Endothelial cell of umbilical vein (primary cell): ENCODE data around the gene GFOD1. TPM values are rescaled to one million over a fixed set of nuclear protein-coding genes. Genes with fewer than 3 reads are reported as not detected.

Experiments
- BruUV-seq: library from RNA; stranded (reverse); fragments of 400-500 nt; replicated peaks from 2 replicates; lab custom pipeline; 2021; lab: Mats Ljungman, UMichigan
- CTCF ChIA-PET: fragments of 300-600, 350-600 bp; sonication (Branson Sonifier 250); formaldehyde crosslinking; loops from one replicate; lab custom pipeline; 2021; ENCODE audit warnings: antibody characterized with exemption, inconsistent platforms; lab: Charles Lee
- POLR2A ChIA-PET: fragments of 300-600, 350-600 bp; sonication (Branson Sonifier 250); formaldehyde crosslinking; loops from one replicate; lab custom pipeline; 2021; ENCODE audit warnings: antibody characterized with exemption, inconsistent platforms; lab: Charles Lee
- DNase-seq: peaks from one replicate; pipeline ENCODE4 v3.0.0-alpha.2; 2011; ENCODE audit warnings: low read depth, low spot score
- FAIRE-seq: peaks from 2 replicates; lab custom pipeline; 2011; peaks lifted over from hg19 to GRCh38; lab: Jason Lieb, UNC
- H2AFZ ChIP-seq: 2 replicates; pipeline ENCODE4 v1.6.0; 2012; ENCODE audit warnings: low read depth, low read length, control low read depth, inconsistent platforms
- H3K27ac ChIP-seq: 2 replicates; pipeline ENCODE4 v1.5.1; 2011; ENCODE audit warnings: low read depth, mild to moderate bottlenecking, control low read depth, low read length, moderate library complexity; ENCODE audit not compliant: insufficient read depth
- H3K27me3 ChIP-seq, 2 experiments: 2 replicates each; pipeline versions ENCODE4 v1.6.0 to v1.6.1; 2011; ENCODE audit warnings: low read length in 2 of 2, mixed read lengths in 1 of 2; ENCODE audit not compliant: control insufficient read depth in 2 of 2, insufficient read depth in 2 of 2
- H3K36me3 ChIP-seq, 2 experiments: 2 replicates in 1 of 2; 3 replicates in 1 of 2; pipeline ENCODE4 v1.5.1; 2011; ENCODE audit warnings: low read length in 2 of 2, mild to moderate bottlenecking in 1 of 2, moderate library complexity in 1 of 2; ENCODE audit not compliant: control insufficient read depth in 2 of 2, insufficient read depth in 2 of 2; ENCODE audit errors: extremely low read depth in 1 of 2
- H3K4me1 ChIP-seq: 3 replicates; pipeline ENCODE4 v1.5.1; 2011; ENCODE audit warnings: mild to moderate bottlenecking, low read length; ENCODE audit not compliant: control insufficient read depth, insufficient read depth; ENCODE audit errors: extremely low read depth
- H3K4me2 ChIP-seq: 2 replicates; pipeline ENCODE4 v1.6.1; 2011; ENCODE audit warnings: low read length, control low read depth, mixed read lengths; ENCODE audit not compliant: insufficient read depth
- H3K4me3 ChIP-seq, 3 experiments: fragments of 200-600 bp in 1 of 3; sonication (generic), shearing (Covaris generic) in 1 of 3; replicated peaks in 1 of 3; 2 replicates each; pipeline ENCODE4 v1.5.1; 2011 to 2016; ENCODE audit warnings: control low read depth in 3 of 3, low read length in 3 of 3, mild to moderate bottlenecking in 2 of 3, inconsistent platforms in 1 of 3, low read depth in 1 of 3, moderate library complexity in 1 of 3; ENCODE audit not compliant: insufficient read depth in 1 of 3
- H3K79me2 ChIP-seq: 2 replicates; pipeline ENCODE4 v1.6.0; 2012; ENCODE audit warnings: low read length, inconsistent platforms; ENCODE audit not compliant: control insufficient read depth, insufficient read depth
- H3K9ac ChIP-seq: replicated peaks from 2 replicates; pipeline ENCODE3; 2011; ENCODE audit warnings: low read length, control low read depth; ENCODE audit not compliant: insufficient read depth; ENCODE audit errors: extremely low read depth
- H3K9me1 ChIP-seq: replicated peaks from 3 replicates; pipeline ENCODE4 v1.6.0; 2011; ENCODE audit warnings: mild to moderate bottlenecking, low read length; ENCODE audit not compliant: control insufficient read depth, insufficient read depth; ENCODE audit errors: extremely low read depth
- H3K9me3 ChIP-seq: replicated peaks from 2 replicates; pipeline ENCODE4 v1.5.1; 2012; ENCODE audit warnings: low read length, inconsistent platforms; ENCODE audit not compliant: control insufficient read depth, insufficient read depth
- H4K20me1 ChIP-seq: replicated peaks from 2 replicates; pipeline ENCODE3; 2011; ENCODE audit warnings: mild to moderate bottlenecking, low read length; ENCODE audit not compliant: control insufficient read depth, insufficient read depth; ENCODE audit errors: extremely low read depth
- EZH2 ChIP-seq: IDR thresholded peaks from 2 replicates; pipeline ENCODE4 v1.6.1; 2012; ENCODE audit warnings: borderline replicate concordance, low read depth, mild to moderate bottlenecking, moderate library complexity, low read length, inconsistent platforms; ENCODE audit not compliant: severe bottlenecking
- FOS ChIP-seq: IDR thresholded peaks from 2 replicates; pipeline ENCODE4 v1.6.1; 2011; ENCODE audit warnings: mild to moderate bottlenecking, low read length, moderate library complexity, borderline replicate concordance; ENCODE audit not compliant: insufficient read depth
- GATA2 ChIP-seq: IDR thresholded peaks from 2 replicates; pipeline ENCODE4 v1.7.0; 2011; ENCODE audit warnings: low read depth, mild to moderate bottlenecking, moderate library complexity, mixed read lengths, low read length; ENCODE audit not compliant: insufficient read length, insufficient read depth
- JUN ChIP-seq: IDR thresholded peaks from 2 replicates; pipeline ENCODE4 v1.6.1; 2011; ENCODE audit warnings: borderline replicate concordance, low read depth; ENCODE audit not compliant: insufficient read length, insufficient read depth
- MYC ChIP-seq: IDR thresholded peaks from one replicate; pipeline ENCODE4 v1.6.1; 2011; ENCODE audit warnings: mild to moderate bottlenecking, low read depth, low read length
- POLR2A ChIP-seq: IDR thresholded peaks from 2 replicates; pipeline ENCODE4 v1.6.1; 2012; ENCODE audit warnings: low read depth, mild to moderate bottlenecking, control low read depth, low read length
- POLR2AphosphoS5 ChIP-seq: IDR thresholded peaks from 2 replicates; pipeline ENCODE4 v1.6.1; 2012; ENCODE audit warnings: low read depth, mild to moderate bottlenecking, control low read depth, low read length, moderate library complexity; ENCODE audit not compliant: insufficient read depth
- dilution Hi-C: fragments of 300-500 bp; cut with MboI; formaldehyde crosslinking; loops from one replicate; pipeline ENCODE4 v1.15.0; 2019; ENCODE audit warnings: low sequenced_read_pairs; ENCODE audit not compliant: extremely low pct_ligation_motif_present
- intact Hi-C: fragments of 100-400 bp; cut with micrococcal nuclease; formaldehyde crosslinking; loops from one replicate; pipeline ENCODE4 v1.10.0; 2022
- polyA plus RNA-seq, 4 experiments: library from polyadenylated mRNA; depleted of rRNA in 3 of 4; stranded (reverse) in 3 of 4; unstranded in 1 of 4; fragments of >200 nt; gene quantifications; 2 replicates each; pipeline versions ENCODE4 v1.2.1 to v1.2.3, GENCODE V29; 2011 to 2012; ENCODE audit warnings: missing spikeins in 1 of 4
- total RNA-seq: library from RNA; stranded (reverse); gene quantifications from 2 replicates; pipeline ENCODE4 v1.2.3, GENCODE V29; 2021
- TF ChIP-seq, protein P1 (sequence below): IDR thresholded peaks from 2 replicates; pipeline ENCODE4 v1.6.1; 2011; ENCODE audit not compliant: insufficient read depth, insufficient read length
- TF ChIP-seq, protein P2 (sequence below), 2 donors: IDR thresholded peaks; 1 replicate in 1 of 2; 2 replicates in 1 of 2; pipeline ENCODE4 v1.5.1; 2011; ENCODE audit warnings: low read length in 2 of 2, mild to moderate bottlenecking in 2 of 2, moderate library complexity in 2 of 2, control low read depth in 1 of 2, inconsistent platforms in 1 of 2, low read depth in 1 of 2; ENCODE audit not compliant: insufficient read depth in 1 of 2; ENCODE audit errors: extremely low read depth in 1 of 2

The GFOD1 gene
- total and polyA plus RNA-seq, 2 donors (not counting 3 experiments of a cell fraction or from before 2014, with no cell fraction given): 12.1 to 24.1 TPM

DNA sequence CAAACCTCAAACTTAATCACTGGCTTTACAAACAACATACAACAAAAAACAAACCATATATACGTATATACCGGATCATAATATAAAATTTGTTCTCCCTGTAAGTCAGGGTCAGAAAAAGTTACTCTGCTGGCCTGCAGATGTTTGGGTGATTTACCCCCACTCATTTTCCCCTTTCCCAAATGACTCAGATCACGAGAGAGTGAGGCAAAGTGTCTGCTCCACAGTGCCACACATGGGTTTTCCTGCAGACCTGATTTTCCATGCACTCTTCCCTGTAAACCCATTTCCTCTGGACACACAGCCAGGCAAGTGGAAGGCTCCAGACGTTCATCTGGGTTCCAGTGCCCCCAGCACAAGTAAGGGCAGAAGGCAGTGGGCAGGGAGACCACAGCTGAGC lies 23.5 kb downstream of the GFOD1 start:
- POLR2A ChIA-PET: no interaction called here
- dilution Hi-C loops: no loop called here
- no peak overlapping the region for H3K9ac ChIP-seq
- TF ChIP-seq MYC (no peak), POLR2A (no peak), JUN (no peak), EZH2 (no peak), GATA2 (no peak), POLR2AphosphoS5 (no peak), FOS (no peak)
- TF ChIP-seq, protein P1, sequence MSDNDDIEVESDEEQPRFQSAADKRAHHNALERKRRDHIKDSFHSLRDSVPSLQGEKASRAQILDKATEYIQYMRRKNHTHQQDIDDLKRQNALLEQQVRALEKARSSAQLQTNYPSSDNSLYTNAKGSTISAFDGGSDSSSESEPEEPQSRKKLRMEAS: no peak
- TF ChIP-seq, protein P2, sequence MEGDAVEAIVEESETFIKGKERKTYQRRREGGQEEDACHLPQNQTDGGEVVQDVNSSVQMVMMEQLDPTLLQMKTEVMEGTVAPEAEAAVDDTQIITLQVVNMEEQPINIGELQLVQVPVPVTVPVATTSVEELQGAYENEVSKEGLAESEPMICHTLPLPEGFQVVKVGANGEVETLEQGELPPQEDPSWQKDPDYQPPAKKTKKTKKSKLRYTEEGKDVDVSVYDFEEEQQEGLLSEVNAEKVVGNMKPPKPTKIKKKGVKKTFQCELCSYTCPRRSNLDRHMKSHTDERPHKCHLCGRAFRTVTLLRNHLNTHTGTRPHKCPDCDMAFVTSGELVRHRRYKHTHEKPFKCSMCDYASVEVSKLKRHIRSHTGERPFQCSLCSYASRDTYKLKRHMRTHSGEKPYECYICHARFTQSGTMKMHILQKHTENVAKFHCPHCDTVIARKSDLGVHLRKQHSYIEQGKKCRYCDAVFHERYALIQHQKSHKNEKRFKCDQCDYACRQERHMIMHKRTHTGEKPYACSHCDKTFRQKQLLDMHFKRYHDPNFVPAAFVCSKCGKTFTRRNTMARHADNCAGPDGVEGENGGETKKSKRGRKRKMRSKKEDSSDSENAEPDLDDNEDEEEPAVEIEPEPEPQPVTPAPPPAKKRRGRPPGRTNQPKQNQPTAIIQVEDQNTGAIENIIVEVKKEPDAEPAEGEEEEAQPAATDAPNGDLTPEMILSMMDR (IDR thresholded peaks at IDR 0.05; ENCODE audit: extremely low read depth in 1 of 2, insufficient read depth in 1 of 2, low read depth in 1 of 2, low read length in 2 of 2): no peak
- DNase-seq: peak; percentile 26
- FAIRE-seq: no peak
- peaks cover 0 to 15% of the 10 kb centered on the region in 2 experiments for H3K36me3 ChIP-seq
- no peaks in the 10 kb centered on the region for H3K4me1 ChIP-seq
- H3K4me2 ChIP-seq: no peak overlapping the region
- peaks cover 2% of the 10 kb centered on the region for H3K79me2 ChIP-seq
- no TSS peak for BruUV-seq
- no peaks in the 10 kb centered on the region for H4K20me1 ChIP-seq
- no peak overlapping the region for H3K27ac ChIP-seq
- CTCF ChIA-PET: interaction anchor here (1.1 kb wide), 1 partner anchor 10 kb away, joined by 3 read pairs; no protein-coding TSS in a partner anchor
- H3K9me1 ChIP-seq: no peaks in the 10 kb centered on the region
- no peaks in the 10 kb centered on the region for H3K27me3 ChIP-seq
- H3K4me3 ChIP-seq: no peak overlapping the region
- H2AFZ ChIP-seq: no peak overlapping the region
- no peaks in the 10 kb centered on the region for H3K9me3 ChIP-seq
- intact Hi-C loops: no loop called here
